HEK293 (cell line): ENCODE data around the gene HIP1.

ENCODE experiments used
- CTCF ChIA-PET: fragments of 350-600 bp; formaldehyde crosslinking; extraction: SDS; loops from one replicate; lab custom pipeline; 2021; ENCODE audit warnings: antibody characterized with exemption; lab: Yijun Ruan, JAX
- POLR2A ChIA-PET: fragments of 300-600 bp; formaldehyde crosslinking; extraction: SDS; loops from one replicate; lab custom pipeline; 2020; ENCODE audit warnings: antibody characterized with exemption, inconsistent platforms; lab: Yijun Ruan, JAX
- H3K27ac ChIP-seq: fragments of 200-500 bp; sonication (Bioruptor generic); 2 replicates; pipeline ENCODE4 v1.5.1; 2014; ENCODE audit warnings: low read depth, low read length, control low read depth, inconsistent platforms; ENCODE audit errors: extremely low read depth
- H3K36me3 ChIP-seq, 2 experiments: fragments of 200-500 bp in 1 of 2; sonication (Bioruptor generic) in 1 of 2; 1 replicate in 1 of 2; 2 replicates in 1 of 2; pipeline ENCODE4 v1.5.1; 2014 to 2017; ENCODE audit warnings: inconsistent platforms in 2 of 2, low read length in 2 of 2; ENCODE audit not compliant: control insufficient read depth in 2 of 2, insufficient read depth in 1 of 2
- H3K4me1 ChIP-seq: fragments of 200-500 bp; sonication (Bioruptor generic); 2 replicates; pipeline ENCODE4 v1.5.1; 2014; ENCODE audit warnings: mild to moderate bottlenecking, low read length, inconsistent platforms; ENCODE audit not compliant: control insufficient read depth, insufficient read depth
- H3K4me3 ChIP-seq: 2 replicates; pipeline ENCODE4 v1.5.1; 2011; ENCODE audit warnings: low read depth, mild to moderate bottlenecking, control low read depth, low read length, moderate library complexity
- H3K9me3 ChIP-seq: fragments of 200-500 bp; sonication (Bioruptor generic); 2 replicates; pipeline ENCODE4 v1.5.1; 2014; ENCODE audit warnings: low read depth, low read length, inconsistent platforms; ENCODE audit not compliant: control insufficient read depth, insufficient read depth
- EGR2 ChIP-seq: fragments of 450-650 bp; formaldehyde crosslinking; IDR thresholded peaks from 2 replicates; pipeline ENCODE4 v1.5.1; 2016; ENCODE audit warnings: low read depth, missing biosample characterization, missing genetic modification characterization
- PRDM4 ChIP-seq: fragments of 450-650 bp; formaldehyde crosslinking; IDR thresholded peaks from 2 replicates; pipeline ENCODE4 v1.5.1; 2017; ENCODE audit warnings: missing biosample characterization, missing genetic modification characterization
- SCRT2 ChIP-seq: fragments of 450-650 bp; formaldehyde crosslinking; IDR thresholded peaks from 2 replicates; pipeline ENCODE4 v1.5.1; 2016; ENCODE audit warnings: missing biosample characterization, missing genetic modification characterization
- SP7 ChIP-seq: fragments of 450-650 bp; formaldehyde crosslinking; IDR thresholded peaks from 2 replicates; pipeline ENCODE4 v1.5.1; 2016; ENCODE audit warnings: missing biosample characterization, missing genetic modification characterization
- TSHZ1 ChIP-seq: fragments of 450-650 bp; formaldehyde crosslinking; IDR thresholded peaks from 2 replicates; pipeline ENCODE4 v1.5.1; 2016; ENCODE audit warnings: missing biosample characterization, missing genetic modification characterization, borderline replicate concordance
- ZBTB7A ChIP-seq: fragments of 450-650 bp; formaldehyde crosslinking; IDR thresholded peaks from 2 replicates; pipeline ENCODE4 v1.5.1; 2016; ENCODE audit warnings: low read depth, missing biosample characterization, missing genetic modification characterization
- ZNF16 ChIP-seq: fragments of 450-650 bp; formaldehyde crosslinking; IDR thresholded peaks from 2 replicates; pipeline ENCODE4 v1.5.1; 2016; ENCODE audit warnings: low read depth, missing biosample characterization, missing genetic modification characterization
- ZNF221 ChIP-seq: fragments of 450-650 bp; formaldehyde crosslinking; IDR thresholded peaks from 2 replicates; pipeline ENCODE4 v1.5.1; 2017; ENCODE audit warnings: missing biosample characterization, missing genetic modification characterization, borderline replicate concordance
- ZNF280C ChIP-seq: fragments of 450-650 bp; formaldehyde crosslinking; IDR thresholded peaks from 2 replicates; pipeline ENCODE4 v1.5.1; 2016; ENCODE audit warnings: missing biosample characterization, missing genetic modification characterization
- ZNF501 ChIP-seq: fragments of 450-650 bp; formaldehyde crosslinking; IDR thresholded peaks from 2 replicates; pipeline ENCODE4 v1.5.1; 2016; ENCODE audit warnings: missing biosample characterization, missing genetic modification characterization
- ZNF548 ChIP-seq: fragments of 450-650 bp; formaldehyde crosslinking; IDR thresholded peaks from 2 replicates; pipeline ENCODE4 v1.5.1; 2016; ENCODE audit warnings: missing biosample characterization, missing genetic modification characterization
- ZNF701 ChIP-seq: fragments of 450-650 bp; formaldehyde crosslinking; IDR thresholded peaks from 2 replicates; pipeline ENCODE4 v1.5.1; 2016; ENCODE audit warnings: missing biosample characterization, missing genetic modification characterization
- ZNF792 ChIP-seq: fragments of 450-650 bp; formaldehyde crosslinking; IDR thresholded peaks from 2 replicates; pipeline ENCODE4 v1.5.1; 2016; ENCODE audit warnings: missing biosample characterization, missing genetic modification characterization
- ZSCAN4 ChIP-seq: fragments of 450-650 bp; formaldehyde crosslinking; IDR thresholded peaks from 2 replicates; pipeline ENCODE4 v1.5.1; 2017; ENCODE audit warnings: missing biosample characterization, missing genetic modification characterization
- TF ChIP-seq, protein P1 (sequence below): fragments of 450-650 bp; formaldehyde crosslinking; IDR thresholded peaks from 2 replicates; pipeline ENCODE4 v1.5.1; 2017; ENCODE audit warnings: missing biosample characterization, mild to moderate bottlenecking, missing genetic modification characterization, moderate library complexity

HIP1 gene

GRCh38 chr7:75599244-75599781 is 139.4 kb downstream of the HIP1 start:
- H3K4me1 ChIP-seq = no peaks in the 10 kb centered on the region
- no peak overlapping the region for H3K27ac ChIP-seq
- no peak for TF ChIP-seq ZNF701 (tag by site-specific recombination)
- no peak for TF ChIP-seq ZNF792 (tag by site-specific recombination)
- no peak for TF ChIP-seq ZNF221 (tag by site-specific recombination)
- TF ChIP-seq ZNF16 (tag by site-specific recombination) = no peak
- no peak for TF ChIP-seq SP7 (tag by site-specific recombination)
- TF ChIP-seq ZNF548 (tag by site-specific recombination) = no peak
- no peak for TF ChIP-seq SCRT2 (tag by site-specific recombination)
- TF ChIP-seq EGR2 (tag by site-specific recombination) = no peak
- no peak for TF ChIP-seq TSHZ1 (tag by site-specific recombination)
- TF ChIP-seq ZBTB7A (tag by site-specific recombination) = no peak
- TF ChIP-seq, protein P1, sequence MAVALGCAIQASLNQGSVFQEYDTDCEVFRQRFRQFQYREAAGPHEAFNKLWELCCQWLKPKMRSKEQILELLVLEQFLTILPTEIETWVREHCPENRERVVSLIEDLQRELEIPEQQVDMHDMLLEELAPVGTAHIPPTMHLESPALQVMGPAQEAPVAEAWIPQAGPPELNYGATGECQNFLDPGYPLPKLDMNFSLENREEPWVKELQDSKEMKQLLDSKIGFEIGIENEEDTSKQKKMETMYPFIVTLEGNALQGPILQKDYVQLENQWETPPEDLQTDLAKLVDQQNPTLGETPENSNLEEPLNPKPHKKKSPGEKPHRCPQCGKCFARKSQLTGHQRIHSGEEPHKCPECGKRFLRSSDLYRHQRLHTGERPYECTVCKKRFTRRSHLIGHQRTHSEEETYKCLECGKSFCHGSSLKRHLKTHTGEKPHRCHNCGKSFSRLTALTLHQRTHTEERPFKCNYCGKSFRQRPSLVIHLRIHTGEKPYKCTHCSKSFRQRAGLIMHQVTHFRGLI = no peak
- TF ChIP-seq ZNF501 (tag by site-specific recombination) = no peak
- H3K4me3 ChIP-seq = no peak overlapping the region
- no peaks in the 10 kb centered on the region; a peak in 1 of 3 replicates for H3K36me3 ChIP-seq
- CTCF ChIA-PET = no interaction called here
- no peaks in the 10 kb centered on the region for H3K9me3 ChIP-seq
- POLR2A ChIA-PET = interaction anchor here (1.4 kb wide), 1 partner anchor 71 kb away, joined by 3 read pairs; no protein-coding TSS in a partner anchor

- Histone ChIP-seq H3K9me3 (no peaks in the 10 kb centered on the region), H3K4me3 (no peak overlapping the region), H3K4me1 (no peaks in the 10 kb centered on the region), H3K27ac (no peak overlapping the region), H3K36me3 (peaks cover 0 to 3% of the 10 kb centered on the region in 2 experiments; a peak in 1 of 3 replicates)
- ChIA-PET CTCF (interaction anchor here (1.0 kb wide), 1 partner anchor 423 kb away, joined by 3 read pairs; no protein-coding TSS in a partner anchor), POLR2A (interaction anchor here (0.5 to 0.6 kb wide), 2 partner anchors 8 to 209 kb away, joined by 3 to 5 read pairs; no protein-coding TSS in a partner anchor)
- TF ChIP-seq ZNF280C (tag by site-specific recombination) (no peak), PRDM4 (tag by site-specific recombination) (no peak), ZSCAN4 (tag by site-specific recombination) (no peak)
Observed at GRCh38 chr7:75596727-75597614, 141.8 kb downstream of the HIP1 start.
